ENCODE results near the gene HIP1. TPM values are rescaled to one million over a fixed set of nuclear protein-coding genes. Genes with fewer than 3 reads are reported as not detected.
"Not testable (repeated sequence)": the region's sequence is repeated elsewhere in the genome, so short reads cannot be mapped to it uniquely, and the experiment has no call there.

HIP1 gene
- total RNA-seq, 1 experiment from 2014 or later, result 5.3 TPM

DNA sequence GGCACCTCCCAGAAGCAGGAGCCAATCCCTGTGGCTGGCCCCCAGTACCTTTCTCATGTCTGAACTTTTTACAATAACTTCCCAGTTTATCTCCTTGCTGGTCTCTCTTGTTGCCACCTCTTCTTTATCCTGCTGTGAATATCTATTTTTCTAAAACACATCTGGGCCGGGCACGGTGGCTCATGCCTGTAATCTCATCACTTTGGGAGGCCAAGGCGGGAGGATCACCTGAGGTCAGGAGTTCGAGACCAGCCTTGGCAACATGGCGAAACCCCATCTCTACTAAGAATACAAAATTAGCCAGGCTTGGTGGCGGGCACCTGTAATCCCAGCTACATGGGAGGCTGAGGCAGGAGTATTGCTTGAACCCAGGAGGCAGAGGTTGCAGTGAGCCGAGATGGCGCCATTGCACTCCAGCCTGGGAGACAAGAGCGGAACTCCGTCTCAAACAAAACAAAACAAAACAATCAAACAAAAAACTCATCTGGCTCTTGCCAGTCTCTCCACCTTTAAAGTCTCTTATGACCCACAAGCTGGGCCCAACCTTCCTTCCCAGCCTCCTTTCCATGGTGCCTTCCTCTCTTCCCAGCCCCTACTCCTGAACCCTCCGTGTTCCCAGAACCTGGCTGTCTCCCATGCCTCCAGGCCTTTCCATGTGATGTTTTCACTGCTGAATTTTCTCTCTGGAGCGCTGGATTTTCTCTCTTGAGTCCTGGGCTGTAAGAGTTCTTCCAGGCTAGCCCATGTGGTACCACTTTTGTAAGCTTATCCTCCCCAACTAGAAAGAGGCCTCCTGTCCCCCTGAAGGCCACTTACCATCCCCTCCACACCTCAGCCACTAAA, 51.3 kb downstream of the HIP1 start:
- Histone ChIP-seq H3K27ac (ENCODE audit: low read length) (no peak overlapping the region), H3K4me1 (ENCODE audit: insufficient read depth, low read length) (no peaks in the 10 kb centered on the region), H3K4me3 (ENCODE audit: low read length) (no peak overlapping the region), H3K4me2 (ENCODE audit: low read length) (no peak overlapping the region), H3K9me3 (ENCODE audit: low read length) (no peaks in the 10 kb centered on the region), H3K27me3 (ENCODE audit: low read length) (no peaks in the 10 kb centered on the region), H3K9me2 (replicated peaks; ENCODE audit: low read length) (no peaks in the 10 kb centered on the region), H3F3A (ENCODE audit: low read length, unreplicated experiment) (no peaks in the 10 kb centered on the region), H4K20me1 (ENCODE audit: low read length) (no peaks in the 10 kb centered on the region), H3K9ac (ENCODE audit: low read length) (no peak overlapping the region), H3K79me2 (ENCODE audit: low read length) (no peaks in the 10 kb centered on the region), H3K36me3 (ENCODE audit: low read depth, low read length) (no peaks in the 10 kb centered on the region), H2AFZ (ENCODE audit: low read length) (no peak overlapping the region)
- POLR2A ChIA-PET (ENCODE audit: unreplicated experiment), result no interaction called here
- BruUV-seq (replicated peaks), result no TSS peak
- CTCF ChIA-PET, result no interaction called here
- ATAC-seq (no peak), DNase-seq (no peak)
- TF ChIP-seq EZH2 (IDR thresholded peaks at IDR 0.05; ENCODE audit: low read length, unreplicated experiment), result no peak
- TF ChIP-seq, protein P1, sequence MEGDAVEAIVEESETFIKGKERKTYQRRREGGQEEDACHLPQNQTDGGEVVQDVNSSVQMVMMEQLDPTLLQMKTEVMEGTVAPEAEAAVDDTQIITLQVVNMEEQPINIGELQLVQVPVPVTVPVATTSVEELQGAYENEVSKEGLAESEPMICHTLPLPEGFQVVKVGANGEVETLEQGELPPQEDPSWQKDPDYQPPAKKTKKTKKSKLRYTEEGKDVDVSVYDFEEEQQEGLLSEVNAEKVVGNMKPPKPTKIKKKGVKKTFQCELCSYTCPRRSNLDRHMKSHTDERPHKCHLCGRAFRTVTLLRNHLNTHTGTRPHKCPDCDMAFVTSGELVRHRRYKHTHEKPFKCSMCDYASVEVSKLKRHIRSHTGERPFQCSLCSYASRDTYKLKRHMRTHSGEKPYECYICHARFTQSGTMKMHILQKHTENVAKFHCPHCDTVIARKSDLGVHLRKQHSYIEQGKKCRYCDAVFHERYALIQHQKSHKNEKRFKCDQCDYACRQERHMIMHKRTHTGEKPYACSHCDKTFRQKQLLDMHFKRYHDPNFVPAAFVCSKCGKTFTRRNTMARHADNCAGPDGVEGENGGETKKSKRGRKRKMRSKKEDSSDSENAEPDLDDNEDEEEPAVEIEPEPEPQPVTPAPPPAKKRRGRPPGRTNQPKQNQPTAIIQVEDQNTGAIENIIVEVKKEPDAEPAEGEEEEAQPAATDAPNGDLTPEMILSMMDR (conservative IDR thresholded peaks at IDR 0.05; ENCODE audit: low read depth, low read length), result no peak
- TF ChIP-seq EZH2phosphoT487 (IDR thresholded peaks at IDR 0.05; ENCODE audit: borderline replicate concordance, low read length), result no peak
- intact Hi-C loops (cut with micrococcal nuclease), result no loop called here

DNA sequence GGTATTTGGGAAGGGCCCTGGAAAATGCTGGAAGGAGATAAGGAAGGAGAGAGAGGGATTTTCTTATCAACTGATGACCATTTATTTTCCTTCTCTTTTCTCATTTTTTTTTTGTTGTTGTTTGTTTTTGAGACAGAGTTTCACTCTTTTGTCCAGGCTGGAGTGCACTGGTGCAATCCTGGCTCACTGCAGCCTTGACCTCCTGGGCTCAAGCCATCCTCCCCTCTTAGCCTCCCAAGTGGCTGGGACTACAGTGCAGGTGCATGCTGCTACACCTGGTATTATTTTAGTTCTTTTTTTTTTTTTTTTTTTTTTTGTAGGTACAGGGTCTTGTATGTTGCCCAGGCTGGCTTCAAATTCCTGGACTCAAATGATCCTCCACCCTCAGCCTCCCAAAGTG, 52.2 kb downstream of the HIP1 start:
- Histone ChIP-seq H3K9me3 (ENCODE audit: low read length) (no peaks in the 10 kb centered on the region), H2AFZ (ENCODE audit: low read length) (no peak overlapping the region), H3K36me3 (ENCODE audit: low read depth, low read length) (no peaks in the 10 kb centered on the region), H3K79me2 (ENCODE audit: low read length) (no peaks in the 10 kb centered on the region), H3K4me3 (ENCODE audit: low read length) (no peak overlapping the region), H3K4me2 (ENCODE audit: low read length) (no peak overlapping the region), H3F3A (ENCODE audit: low read length, unreplicated experiment) (no peaks in the 10 kb centered on the region), H4K20me1 (ENCODE audit: low read length) (no peaks in the 10 kb centered on the region), H3K4me1 (ENCODE audit: insufficient read depth, low read length) (no peaks in the 10 kb centered on the region), H3K27ac (ENCODE audit: low read length) (no peak overlapping the region), H3K9me2 (replicated peaks; ENCODE audit: low read length) (no peaks in the 10 kb centered on the region), H3K27me3 (ENCODE audit: low read length) (no peaks in the 10 kb centered on the region), H3K9ac (ENCODE audit: low read length) (no peak overlapping the region)
- CTCF ChIA-PET, result no interaction called here
- POLR2A ChIA-PET (ENCODE audit: unreplicated experiment), result no interaction called here
- no TSS peak for BruUV-seq (replicated peaks)
- no peak for TF ChIP-seq EZH2phosphoT487 (IDR thresholded peaks at IDR 0.05; ENCODE audit: borderline replicate concordance, low read length)
- ATAC-seq (no peak), DNase-seq (no peak)
- intact Hi-C loops (cut with micrococcal nuclease), result no loop called here

DNA sequence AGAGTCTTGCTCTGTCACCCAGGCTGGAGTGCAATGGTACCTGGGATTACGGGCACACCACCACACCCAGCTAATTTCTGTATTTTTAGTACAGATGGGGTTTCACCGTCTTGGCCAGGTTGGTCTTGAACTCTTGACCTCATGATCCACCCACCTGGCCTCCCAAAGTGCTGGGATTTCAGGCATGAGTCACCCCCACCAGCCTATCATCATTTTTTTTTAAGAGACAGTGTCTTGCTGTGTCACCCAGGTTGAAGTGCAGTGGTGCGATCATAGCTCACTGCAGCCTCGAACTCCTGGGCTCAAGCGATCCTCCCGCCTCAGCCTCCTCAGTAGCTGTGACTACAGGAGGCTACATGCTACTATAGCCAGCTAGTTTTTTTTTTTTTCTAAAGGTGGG, 56.7 kb downstream of the HIP1 start:
- H3K9ac ChIP-seq (ENCODE audit: low read length); H3K79me2 ChIP-seq (ENCODE audit: low read length); H3K9me3 ChIP-seq (ENCODE audit: low read length); ATAC-seq; H4K20me1 ChIP-seq (ENCODE audit: low read length); POLR2A ChIA-PET (ENCODE audit: unreplicated experiment); H3K4me1 ChIP-seq (ENCODE audit: insufficient read depth, low read length); DNase-seq; H3K27me3 ChIP-seq (ENCODE audit: low read length); H2AFZ ChIP-seq (ENCODE audit: low read length); H3K4me2 ChIP-seq (ENCODE audit: low read length); H3F3A ChIP-seq (ENCODE audit: low read length, unreplicated experiment); H3K36me3 ChIP-seq (ENCODE audit: low read depth, low read length); intact Hi-C loops (cut with micrococcal nuclease); CTCF ChIA-PET; H3K4me3 ChIP-seq (ENCODE audit: low read length); H3K27ac ChIP-seq (ENCODE audit: low read length); H3K9me2 ChIP-seq (replicated peaks; ENCODE audit: low read length); BruUV-seq (replicated peaks): not testable (repeated sequence)

Measured in PC-3 (cell line).